SK-N-SH (cell line): ENCODE data around the gene GPR39. TPM values are rescaled to one million over a fixed set of nuclear protein-coding genes. Genes with fewer than 3 reads are reported as not detected.

ENCODE experiments used
- CTCF ChIA-PET: fragments of 300-600, 350-600 bp; formaldehyde crosslinking; extraction: SDS; loops from one replicate; lab custom pipeline; 2021; lab: Yijun Ruan, JAX
- POLR2A ChIA-PET: fragments of 350-600 bp; sonication (Branson Sonifier 250); formaldehyde crosslinking; extraction: SDS; loops from one replicate; lab custom pipeline; 2020; ENCODE audit warnings: antibody characterized with exemption, inconsistent platforms; lab: Yijun Ruan, JAX
- DNase-seq: peaks from one replicate; pipeline ENCODE4 v3.0.0; 2012
- H2AFZ ChIP-seq: fragments of 200-600 bp; sonication (generic); 2 replicates; pipeline ENCODE4 v1.8.1; 2016; ENCODE audit warnings: antibody characterized with exemption, mild to moderate bottlenecking, low read depth
- H3F3A ChIP-seq: fragments of 200-600 bp; sonication (generic); replicated peaks from 2 replicates; pipeline ENCODE3; 2016; ENCODE audit warnings: antibody characterized with exemption, mild to moderate bottlenecking; ENCODE audit not compliant: insufficient read depth
- H3K27ac ChIP-seq, 2 experiments: fragments of 200-500 bp in 1 of 2; fragments of 200-600 bp in 1 of 2; sonication (Bioruptor generic) in 1 of 2; sonication (generic), shearing (Covaris generic) in 1 of 2; 2 replicates each; pipeline versions ENCODE4 v1.5.1 to v1.6.1; 2014 to 2016; ENCODE audit warnings: low read depth in 2 of 2, inconsistent platforms in 1 of 2, low read length in 1 of 2, mild to moderate bottlenecking in 1 of 2, mixed read lengths in 1 of 2
- H3K27me3 ChIP-seq: fragments of 200-600 bp; sonication (generic), shearing (Covaris generic); 2 replicates; pipeline ENCODE4 v1.6.1; 2016; ENCODE audit warnings: mixed run types; ENCODE audit not compliant: insufficient read depth
- H3K36me3 ChIP-seq, 2 experiments: fragments of 200-500 bp in 1 of 2; fragments of 200-600 bp in 1 of 2; sonication (Bioruptor generic) in 1 of 2; sonication (generic) in 1 of 2; replicated peaks in 1 of 2; 2 replicates each; pipeline versions ENCODE3 to v1.5.1; 2014 to 2016; ENCODE audit warnings: low read length in 1 of 2, mild to moderate bottlenecking in 1 of 2; ENCODE audit not compliant: insufficient read depth in 2 of 2, control insufficient read depth in 1 of 2
- H3K4me1 ChIP-seq, 2 experiments: fragments of 200-500 bp in 1 of 2; fragments of 200-600 bp in 1 of 2; sonication (Bioruptor generic) in 1 of 2; sonication (generic), shearing (Covaris generic) in 1 of 2; 2 replicates each; pipeline versions ENCODE4 v1.5.1 to v1.6.1; 2014 to 2016; ENCODE audit warnings: low read depth in 1 of 2, low read length in 1 of 2, mixed run types in 1 of 2; ENCODE audit not compliant: insufficient read depth in 2 of 2, control insufficient read depth in 1 of 2
- H3K4me2 ChIP-seq: fragments of 200-600 bp; sonication (generic), shearing (Covaris generic); 2 replicates; pipeline ENCODE4 v1.6.1; 2017; ENCODE audit warnings: mixed run types
- H3K4me3 ChIP-seq, 2 experiments: fragments of 200-500 bp in 1 of 2; fragments of 200-600 bp in 1 of 2; sonication (Bioruptor generic) in 1 of 2; sonication (generic), shearing (Covaris generic) in 1 of 2; 2 replicates each; pipeline versions ENCODE4 v1.5.1 to v1.8.1; 2014 to 2016; ENCODE audit warnings: low read depth in 2 of 2, inconsistent platforms in 1 of 2, low read length in 1 of 2, mild to moderate bottlenecking in 1 of 2, mixed read lengths in 1 of 2, moderate library complexity in 1 of 2
- H3K79me2 ChIP-seq: fragments of 200-600 bp; sonication (generic); 2 replicates; pipeline ENCODE4 v1.8.1; 2017; ENCODE audit warnings: mild to moderate bottlenecking; ENCODE audit not compliant: insufficient read depth
- H3K9ac ChIP-seq: fragments of 200-600 bp; sonication (generic); 2 replicates; pipeline ENCODE4 v1.6.1; 2017; ENCODE audit warnings: mixed run types
- H3K9me2 ChIP-seq: fragments of 200-600 bp; sonication (generic); 2 replicates; pipeline ENCODE4 v1.6.1; 2017; ENCODE audit warnings: mixed run types
- H3K9me3 ChIP-seq: fragments of 200-600 bp; sonication (generic); 2 replicates; pipeline ENCODE4 v1.6.1; 2017; ENCODE audit warnings: mixed run types, mild to moderate bottlenecking, moderate library complexity
- H4K20me1 ChIP-seq: fragments of 200-600 bp; sonication (generic); 2 replicates; pipeline ENCODE4 v1.6.1; 2017; ENCODE audit warnings: mild to moderate bottlenecking, mixed run types; ENCODE audit not compliant: insufficient read depth
- CHD2 ChIP-seq: fragments of 150-350 bp; IDR thresholded peaks from 2 replicates; pipeline ENCODE4 v1.6.1; 2018; ENCODE audit warnings: low read length; ENCODE audit not compliant: partially characterized antibody
- CTCF ChIP-seq: fragments of 200-600 bp; sonication (generic); IDR thresholded peaks from 2 replicates; pipeline ENCODE4 v1.6.1; 2017; ENCODE audit warnings: antibody characterized with exemption, mild to moderate bottlenecking, moderate library complexity
- EZH2phosphoT487 ChIP-seq: fragments of 200-600 bp; sonication (generic); IDR thresholded peaks from 2 replicates; pipeline ENCODE4 v1.6.1; 2017; ENCODE audit warnings: low read depth, mixed run types, mild to moderate bottlenecking, antibody characterized with exemption, moderate library complexity, borderline replicate concordance
- FOSL2 ChIP-seq: IDR thresholded peaks from 2 replicates; pipeline ENCODE4 v1.4.0; 2012; ENCODE audit warnings: low read depth, mild to moderate bottlenecking, moderate library complexity, borderline replicate concordance
- FOXJ3 ChIP-seq: sonication (generic); formaldehyde crosslinking; IDR thresholded peaks from 2 replicates; pipeline ENCODE4 v1.5.1; 2020; ENCODE audit warnings: mild to moderate bottlenecking, missing genetic modification reagents
- FOXM1 ChIP-seq: IDR thresholded peaks from 2 replicates; pipeline ENCODE4 v1.4.0; 2012; ENCODE audit warnings: low read depth, mild to moderate bottlenecking
- GABPA ChIP-seq: IDR thresholded peaks from 2 replicates; pipeline ENCODE4 v1.4.0; 2012; ENCODE audit warnings: low read depth, mild to moderate bottlenecking
- GATA2 ChIP-seq: sonication (generic); formaldehyde crosslinking; IDR thresholded peaks from 2 replicates; pipeline ENCODE4 v1.5.0; 2020; ENCODE audit warnings: mild to moderate bottlenecking, missing genetic modification reagents
- MEF2A ChIP-seq: IDR thresholded peaks from 2 replicates; pipeline ENCODE4 v1.4.0; 2012; ENCODE audit warnings: low read depth, borderline replicate concordance
- MXI1 ChIP-seq: IDR thresholded peaks from 2 replicates; pipeline ENCODE4 v1.6.1; 2012; ENCODE audit warnings: mild to moderate bottlenecking, low read depth, low read length, improper control_type of control experiment
- NFIC ChIP-seq: IDR thresholded peaks from 2 replicates; pipeline ENCODE4 v1.4.0; 2012; ENCODE audit warnings: borderline replicate concordance
- POLR2AphosphoS5 ChIP-seq: IDR thresholded peaks from 2 replicates; pipeline ENCODE4 v1.6.1; 2012; ENCODE audit warnings: low read depth, low read length
- REST ChIP-seq: IDR thresholded peaks from 2 replicates; pipeline ENCODE4 v1.6.1; 2012; ENCODE audit warnings: mild to moderate bottlenecking, low read depth, low read length, moderate library complexity
- RFX5 ChIP-seq: IDR thresholded peaks from 2 replicates; pipeline ENCODE4 v1.6.1; 2012; ENCODE audit warnings: mild to moderate bottlenecking, improper control_type of control experiment, low read length
- RXRA ChIP-seq: IDR thresholded peaks from 2 replicates; pipeline ENCODE4 v1.4.0; 2012; ENCODE audit warnings: low read depth, mild to moderate bottlenecking, borderline replicate concordance
- SIN3A ChIP-seq: IDR thresholded peaks from 2 replicates; pipeline ENCODE4 v1.6.1; 2012; ENCODE audit warnings: low read depth, mild to moderate bottlenecking, low read length, moderate library complexity, borderline replicate concordance
- TAF1 ChIP-seq: IDR thresholded peaks from 2 replicates; pipeline ENCODE4 v1.6.1; 2012; ENCODE audit warnings: low read depth, mild to moderate bottlenecking, low read length, moderate library complexity, borderline replicate concordance
- TCF12 ChIP-seq: IDR thresholded peaks from 2 replicates; pipeline ENCODE4 v1.4.0; 2012
- USF1 ChIP-seq: IDR thresholded peaks from 2 replicates; pipeline ENCODE4 v1.4.0; 2012; ENCODE audit warnings: low read depth, borderline replicate concordance
- YY1 ChIP-seq: IDR thresholded peaks from 2 replicates; pipeline ENCODE4 v1.4.0; 2012; ENCODE audit warnings: low read depth, mild to moderate bottlenecking
- WGBS: methylation state at CpG from one replicate; pipeline ENCODE4 v1.1.6; 2017; ENCODE audit warnings: low lambda C conversion rate; 5-methylcytosine and 5-hydroxymethylcytosine counted together
- polyA plus RNA-seq, 3 experiments: library from polyadenylated mRNA; depleted of rRNA; stranded (reverse); fragments of >200 nt; gene quantifications; 2 replicates each; pipeline ENCODE4 v1.2.3, GENCODE V29; 2012

Gene GPR39
- polyA plus RNA-seq, 1 of the 3 experiments (the other 2 are of a cell fraction): 2.3 TPM

- no peaks in the 10 kb centered on the region for H3K9me3 ChIP-seq
- DNase-seq: no peak
- no peak overlapping the region for H3K9ac ChIP-seq
- TF ChIP-seq EZH2phosphoT487 (no peak), POLR2AphosphoS5 (no peak), GABPA (no peak), GATA2 (CRISPR knock-in tag) (no peak), YY1 (no peak), FOXM1 (no peak), NFIC (no peak), RXRA (no peak), TCF12 (no peak), CTCF (no peak), MXI1 (no peak), USF1 (no peak), FOSL2 (no peak), MEF2A (no peak), FOXJ3 (no peak), REST (no peak), TAF1 (no peak), RFX5 (no peak), SIN3A (no peak), CHD2 (no peak)
- TF ChIP-seq, all 33 proteins: peak for 0
- WGBS: 88% methylated on average over 1 of the region's 1 CpG
- Histone ChIP-seq H3F3A (no peaks in the 10 kb centered on the region), H3K4me2 (no peak overlapping the region), H3K4me1 (peaks cover 0 to 5% of the 10 kb centered on the region in 2 experiments; a peak in 1 of 4 replicates), H3K27ac (no peak overlapping the region), H3K36me3 (no peaks in the 10 kb centered on the region), H3K9me2 (no peaks in the 10 kb centered on the region), H2AFZ (no peak overlapping the region), H3K79me2 (no peaks in the 10 kb centered on the region), H3K4me3 (no peak overlapping the region), H4K20me1 (no peaks in the 10 kb centered on the region), H3K27me3 (no peaks in the 10 kb centered on the region)
- POLR2A ChIA-PET: no interaction called here
- CTCF ChIA-PET: interaction anchor here (1.5 to 1.8 kb wide), 3 partner anchors 41 to 62 kb away, joined by 3 to 7 read pairs (median 6); no protein-coding TSS in a partner anchor
Observed at GRCh38 chr2:132588576-132588975, 172.0 kb downstream of the GPR39 start.
